ENCODE measurements around the gene EHD1.

The EHD1 gene

DNA sequence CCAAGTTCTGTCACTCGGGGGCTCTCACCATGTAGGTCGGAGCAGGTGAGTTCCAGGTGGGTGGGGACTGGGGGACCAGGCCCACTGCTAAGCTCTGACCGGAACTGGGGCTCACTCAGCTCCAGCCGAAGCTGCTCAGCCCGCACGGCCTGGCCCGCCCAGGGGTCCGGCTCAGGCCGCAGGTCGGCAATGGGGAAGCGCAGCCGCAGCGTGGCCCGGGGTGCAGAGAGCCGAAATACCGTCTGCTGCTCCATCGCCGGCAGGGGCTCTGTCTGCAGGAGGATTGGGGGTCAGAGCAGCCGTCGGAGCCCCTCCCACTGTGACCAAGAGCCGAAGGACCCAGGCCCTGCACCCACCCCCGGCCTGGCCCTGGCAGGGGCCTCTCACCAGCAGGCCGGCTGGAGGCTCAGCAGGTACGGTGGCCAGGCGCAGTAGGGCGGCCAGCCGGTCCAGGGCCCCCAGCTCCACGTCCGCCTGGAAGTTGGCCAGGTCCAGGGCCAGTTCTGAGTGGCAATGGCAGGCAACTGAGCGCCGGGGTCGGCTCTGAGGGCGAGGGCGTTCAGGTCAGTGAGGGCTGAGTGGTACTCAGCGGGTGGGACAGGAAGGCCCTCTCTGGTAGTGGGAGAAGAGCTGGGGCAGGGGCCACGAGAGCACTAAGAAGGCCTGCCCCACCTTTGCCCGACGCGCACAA, 31.4 kb upstream of the EHD1 start:
- DNase-seq: no peak

DNA sequence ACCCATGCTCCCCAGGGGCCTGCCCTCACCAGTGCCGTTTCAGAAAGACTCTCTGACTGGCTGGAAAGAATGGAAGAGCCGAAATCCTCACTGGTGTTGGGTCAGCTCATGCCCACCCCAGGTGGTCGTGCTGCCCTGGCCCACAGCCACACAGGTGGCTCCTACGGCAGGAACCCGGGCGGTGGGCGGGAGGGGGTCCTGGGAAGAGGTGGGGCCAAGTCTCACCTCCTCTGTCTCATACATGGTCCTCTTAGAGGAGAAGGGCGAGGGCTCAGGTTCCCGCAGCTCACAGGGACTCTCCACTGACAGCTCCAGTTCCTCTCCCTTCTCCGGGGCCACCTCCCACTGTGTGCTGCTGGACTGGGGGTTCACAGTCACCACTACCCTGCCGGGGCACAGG, 30.3 kb upstream of the EHD1 start:
- no peak for DNase-seq

DNA sequence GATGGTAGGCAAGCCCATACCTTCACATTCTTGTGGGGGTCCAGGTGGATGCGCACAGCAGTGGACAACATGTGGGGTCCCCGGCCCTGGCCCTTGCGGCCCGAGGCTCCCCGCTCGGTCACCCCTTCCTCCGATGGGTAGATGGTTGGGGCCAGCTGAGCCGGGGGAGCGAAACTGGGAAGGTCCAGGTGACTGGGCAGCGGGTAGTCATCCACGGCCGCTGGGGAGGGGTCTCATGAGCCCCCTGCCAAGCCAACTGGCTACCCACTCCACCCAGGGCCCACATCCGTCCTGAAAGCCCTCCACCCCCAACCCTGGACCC, 27.9 kb upstream of the EHD1 start:
- DNase-seq: no peak

DNA sequence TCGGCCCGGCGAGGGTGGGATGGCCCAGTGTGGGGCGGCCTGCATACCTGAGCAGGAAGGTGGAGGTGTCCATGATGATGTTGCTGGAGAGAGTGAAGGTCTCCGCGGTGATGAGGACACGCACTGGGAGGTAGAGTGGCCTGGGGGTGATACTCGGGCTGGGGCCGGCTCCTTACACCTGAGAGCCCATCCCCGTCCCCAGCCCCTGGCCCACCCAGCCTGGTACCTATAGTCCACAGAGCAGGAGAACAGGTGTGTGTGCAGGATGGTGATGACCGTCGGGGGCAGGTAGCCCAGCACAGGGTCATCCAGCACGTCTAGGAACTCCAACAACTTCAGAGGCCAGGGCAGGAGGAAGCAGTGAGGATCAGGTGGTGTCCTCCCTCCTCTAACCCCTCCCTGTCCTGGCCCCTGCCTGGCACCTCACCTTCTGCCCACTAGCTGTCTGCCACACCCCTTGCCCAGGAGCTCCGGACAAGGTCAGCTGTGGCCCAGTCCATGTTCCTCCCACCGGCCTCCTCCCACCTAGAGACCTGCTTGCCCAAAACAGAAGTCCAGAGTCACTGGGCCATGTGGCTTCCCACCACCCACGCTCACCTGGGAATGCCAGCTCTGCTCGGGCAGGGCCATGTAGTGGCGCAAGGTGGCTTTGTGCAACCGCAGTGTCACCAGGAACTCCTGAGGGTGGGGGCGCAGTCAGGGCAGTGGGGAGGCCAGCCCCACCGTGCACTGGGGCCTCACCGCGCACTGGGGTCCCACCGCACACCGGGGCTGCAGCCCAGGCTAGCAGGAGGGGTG, 27.3 kb upstream of the EHD1 start:
- no peak for DNase-seq

DNA sequence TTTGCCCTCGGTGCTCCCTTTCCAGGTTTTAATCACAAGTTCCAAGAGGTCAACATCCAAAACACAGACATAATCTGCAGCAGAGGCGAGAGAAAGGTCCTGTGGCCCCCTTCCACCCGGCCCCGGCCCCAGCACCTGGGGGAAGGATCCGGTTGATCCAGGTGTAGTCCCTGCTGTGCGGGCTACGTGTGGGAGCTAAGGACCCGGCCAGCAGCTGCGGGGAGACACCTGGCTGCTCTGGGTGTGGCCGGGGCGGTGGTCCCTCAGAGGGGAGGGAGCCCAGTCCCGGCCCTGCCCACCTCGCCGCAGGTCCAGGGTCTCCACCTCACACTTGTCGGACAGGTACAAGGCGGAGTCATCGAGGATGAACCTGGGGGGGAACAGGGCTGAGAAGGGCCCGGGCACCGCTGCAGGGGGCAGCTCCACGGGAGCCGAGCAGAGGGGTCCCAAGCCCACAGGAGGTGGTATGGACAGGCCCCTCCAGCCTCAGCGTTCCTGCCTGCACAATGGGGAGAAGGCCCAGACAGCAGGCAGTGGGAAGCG, 24.9 kb upstream of the EHD1 start:
- no peak for DNase-seq

DNA sequence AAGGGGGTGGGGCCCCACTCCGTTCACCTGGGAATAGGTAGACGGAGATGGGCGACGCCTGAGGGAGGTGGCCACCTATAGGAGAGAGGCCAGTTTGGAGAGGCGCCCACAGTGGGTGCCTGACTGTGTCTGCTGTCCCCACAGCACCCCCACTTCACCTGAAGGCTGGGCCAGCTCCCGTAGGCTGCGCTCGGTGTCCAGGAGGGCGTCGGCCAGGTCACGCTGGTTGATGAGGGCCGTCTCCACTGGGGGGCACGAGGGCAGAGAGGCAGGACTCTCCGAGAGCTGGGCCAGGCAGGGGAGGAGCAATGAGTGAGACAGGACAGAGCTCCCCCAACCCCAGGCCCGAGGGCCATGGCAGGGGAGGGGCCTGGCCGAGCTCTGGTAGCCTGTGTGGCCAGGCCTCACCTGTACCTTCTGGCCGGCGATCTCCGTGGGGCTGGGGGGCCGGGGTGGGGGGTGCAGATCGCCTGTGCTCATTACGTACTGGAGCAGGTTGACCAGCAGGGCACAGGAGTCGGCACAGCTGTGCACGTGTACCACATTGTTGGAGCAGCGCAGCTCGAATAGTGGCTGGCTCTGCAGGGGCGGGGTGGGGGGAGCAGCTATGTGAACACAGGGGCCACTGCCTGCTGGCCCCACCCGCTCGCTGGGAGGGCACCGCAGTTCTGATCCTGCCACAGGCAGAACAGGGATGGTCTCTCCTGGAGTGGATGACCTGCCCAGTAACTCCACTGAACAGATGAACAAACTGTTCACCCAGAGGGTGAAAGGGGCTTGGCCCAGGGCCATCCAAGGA, 23.9 kb upstream of the EHD1 start:
- DNase-seq: no peak

DNA sequence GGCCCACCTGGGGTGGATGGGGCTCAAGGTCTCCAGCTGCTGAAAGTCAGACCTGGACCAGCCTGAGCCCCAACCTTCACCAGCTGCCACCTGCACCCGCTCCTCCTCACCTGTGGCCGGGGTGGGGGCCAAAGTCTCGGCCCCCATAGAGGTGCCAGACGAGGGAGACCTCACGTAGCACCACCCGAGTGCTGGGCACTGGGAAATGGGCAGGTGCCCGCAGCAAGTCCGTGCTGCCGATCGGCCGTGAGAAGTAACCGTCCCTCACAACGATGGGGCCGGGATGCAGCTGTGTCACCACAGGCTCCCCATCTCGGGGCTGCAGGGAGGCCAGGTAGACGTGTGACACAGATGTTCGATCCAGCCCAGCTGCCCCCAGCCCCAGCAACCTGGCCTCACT, 22.4 kb upstream of the EHD1 start:
- DNase-seq: no peak

- no peak for DNase-seq
These were observed 21.9 kb upstream of the EHD1 start for GRCh38 chr11:64900263-64900678.

DNA sequence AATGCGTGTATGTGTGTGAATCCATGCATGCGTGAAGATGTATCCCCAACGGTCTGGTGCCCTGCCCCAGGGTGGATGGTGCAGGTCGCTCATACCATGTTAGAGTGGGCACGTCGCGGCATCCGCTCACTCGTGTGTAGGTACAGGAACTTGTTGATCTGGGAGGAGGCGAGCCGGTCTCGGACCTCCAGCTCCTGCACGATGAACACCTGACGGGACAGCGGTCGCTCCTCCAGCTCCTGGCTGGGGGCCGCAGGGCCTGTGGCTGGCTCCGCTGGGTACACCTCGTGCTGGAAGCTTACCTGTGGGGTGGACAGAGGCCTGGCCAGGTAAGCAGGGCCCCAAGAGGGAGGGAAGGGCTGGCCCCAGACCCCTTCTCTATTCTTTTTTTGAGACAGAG, 20.1 kb upstream of the EHD1 start:
- no peak for DNase-seq

DNA sequence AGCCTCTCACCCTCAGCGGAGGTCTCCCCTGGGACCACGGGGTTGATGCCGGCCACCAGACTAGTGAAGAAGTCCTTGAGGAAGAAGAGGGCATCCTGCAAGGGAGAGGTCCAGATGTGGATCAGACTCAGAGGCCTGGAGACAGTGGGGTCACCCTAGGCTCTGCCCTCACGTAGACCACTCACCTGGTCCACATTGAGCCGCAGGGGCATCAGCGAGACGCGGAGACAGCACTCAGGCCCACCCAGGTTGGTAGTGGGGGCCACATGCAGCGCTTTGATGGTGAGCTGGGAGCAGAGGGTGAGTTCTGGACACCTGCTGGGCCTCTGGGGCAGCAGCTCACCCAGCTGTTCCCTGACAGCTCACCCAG, 19.6 kb upstream of the EHD1 start:
- no peak for DNase-seq

- DNase-seq: no peak
These were observed 19.1 kb upstream of the EHD1 start for GRCh38 chr11:64897381-64898075.

- DNase-seq: no peak
These were observed 18.1 kb upstream of the EHD1 start for GRCh38 chr11:64896448-64897022.

DNA sequence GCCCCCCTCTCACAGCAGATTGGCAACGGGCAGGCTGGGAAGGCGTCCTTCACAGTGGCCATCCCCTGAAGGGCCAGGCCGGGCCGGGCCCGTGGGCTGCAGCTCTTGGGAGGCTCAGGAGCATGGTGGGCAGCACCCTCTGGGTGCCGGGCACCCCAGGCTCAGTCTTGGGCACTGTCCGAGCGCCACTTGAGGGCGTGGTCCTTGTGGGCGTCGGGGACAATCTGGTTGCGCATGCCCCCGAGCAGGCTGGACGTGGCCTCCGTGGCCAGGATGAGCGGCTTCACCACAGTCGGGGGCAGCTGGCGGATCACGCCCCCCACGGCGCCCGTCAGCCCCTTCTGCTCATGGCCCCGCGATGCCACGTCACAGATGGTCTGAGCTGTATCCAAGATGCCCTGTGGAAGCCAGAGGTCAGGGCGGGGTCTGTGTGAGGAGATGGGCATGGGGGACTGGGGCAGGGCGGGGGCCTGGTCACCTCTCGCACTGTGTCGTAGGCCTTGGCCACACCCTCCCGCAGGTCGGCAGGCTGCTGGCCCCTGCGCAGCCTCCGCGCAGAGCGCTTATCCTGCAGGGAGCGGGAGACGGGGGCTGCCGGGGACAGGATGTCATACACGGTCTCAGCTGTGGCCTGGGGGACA, 16.5 kb upstream of the EHD1 start:
- no peak for DNase-seq

GRCh38 chr11:64894070-64894811, 15.8 kb upstream of the EHD1 start:
- DNase-seq: peak; percentile 85

DNA sequence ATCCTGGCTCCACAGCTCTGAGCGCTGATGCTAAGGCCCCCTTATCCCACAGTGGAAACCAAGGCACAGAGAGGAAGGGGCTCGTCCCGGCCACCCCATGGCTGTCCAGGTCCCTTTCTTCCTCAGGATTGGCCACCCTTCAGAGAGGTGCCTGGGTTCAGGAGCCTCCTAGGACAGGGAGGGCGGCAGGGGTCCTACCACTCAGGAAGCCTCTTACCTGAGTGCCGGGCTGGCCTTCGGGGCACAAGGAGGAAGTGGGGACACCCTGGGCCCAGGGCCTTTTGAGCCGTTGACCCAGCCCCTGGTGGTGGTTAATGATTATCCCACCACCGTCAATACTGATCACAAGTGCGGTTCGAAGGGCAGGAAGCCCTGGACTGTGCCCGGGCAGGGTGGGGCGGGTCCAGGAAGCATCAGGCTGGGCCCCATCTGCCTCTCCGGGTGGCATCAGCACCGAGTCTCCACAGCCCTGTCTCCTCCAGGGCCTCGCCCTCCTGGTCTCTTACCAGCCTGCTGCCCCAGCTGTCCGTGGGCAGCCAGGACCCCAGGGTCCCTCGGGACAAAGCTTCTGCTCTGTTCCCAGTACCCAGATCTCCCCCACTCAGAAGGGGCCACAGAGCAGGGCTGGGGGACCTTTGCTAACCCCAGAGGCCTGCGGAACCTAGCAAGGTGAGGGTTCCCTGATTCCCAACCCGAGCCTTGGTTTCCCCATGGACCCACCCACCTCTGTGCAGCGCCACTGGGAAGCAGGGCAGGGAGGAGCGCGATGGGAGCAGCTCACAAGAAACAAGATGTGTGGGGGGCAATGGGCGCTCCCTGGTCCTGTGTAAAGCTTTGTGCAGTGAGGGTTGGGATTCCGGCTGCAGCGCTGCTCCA, 15.0 kb upstream of the EHD1 start:
- no peak for DNase-seq

DNA sequence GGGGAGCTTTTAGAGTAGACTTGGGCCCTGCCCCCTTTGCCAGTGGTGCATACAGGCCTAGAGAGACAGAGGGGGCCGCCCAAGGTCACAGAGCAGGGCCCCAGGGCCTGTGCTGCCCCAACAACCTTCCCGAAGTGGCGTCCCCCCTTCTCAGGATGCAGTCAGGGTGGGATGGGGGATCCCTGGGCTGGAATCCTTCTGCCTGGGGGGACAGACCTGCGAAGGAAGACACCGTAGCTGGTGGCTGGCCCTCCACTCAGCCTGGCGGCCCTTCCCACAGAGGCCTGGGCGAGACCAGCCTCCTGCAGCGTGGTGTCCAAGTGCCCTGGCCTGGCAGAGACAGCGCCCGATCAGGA, 14.4 kb upstream of the EHD1 start:
- no peak for DNase-seq

DNA sequence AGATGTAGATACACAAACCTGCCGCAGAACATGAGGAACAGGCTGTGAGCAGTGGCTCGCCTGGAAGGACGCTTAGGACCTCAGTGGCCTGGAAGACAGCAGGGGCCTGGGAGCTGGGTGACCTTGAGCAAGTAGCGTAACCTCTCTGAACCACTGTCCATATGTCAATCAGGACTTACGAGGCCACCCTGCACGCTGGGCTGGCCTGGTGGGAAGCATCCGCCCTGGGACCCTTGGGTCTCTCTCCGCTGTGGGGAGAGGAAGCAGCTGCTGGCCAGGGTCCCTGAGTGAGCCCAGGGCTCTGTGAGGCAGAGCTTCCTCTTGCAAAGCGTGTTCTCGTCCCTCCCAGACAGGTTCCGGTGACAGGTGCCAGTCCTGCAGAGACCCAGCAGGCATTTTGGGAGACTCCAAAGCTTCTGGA, 14.0 kb upstream of the EHD1 start:
- DNase-seq: no peak

- no peak for DNase-seq
These were observed 13.5 kb upstream of the EHD1 start for GRCh38 chr11:64891880-64892279.

DNA sequence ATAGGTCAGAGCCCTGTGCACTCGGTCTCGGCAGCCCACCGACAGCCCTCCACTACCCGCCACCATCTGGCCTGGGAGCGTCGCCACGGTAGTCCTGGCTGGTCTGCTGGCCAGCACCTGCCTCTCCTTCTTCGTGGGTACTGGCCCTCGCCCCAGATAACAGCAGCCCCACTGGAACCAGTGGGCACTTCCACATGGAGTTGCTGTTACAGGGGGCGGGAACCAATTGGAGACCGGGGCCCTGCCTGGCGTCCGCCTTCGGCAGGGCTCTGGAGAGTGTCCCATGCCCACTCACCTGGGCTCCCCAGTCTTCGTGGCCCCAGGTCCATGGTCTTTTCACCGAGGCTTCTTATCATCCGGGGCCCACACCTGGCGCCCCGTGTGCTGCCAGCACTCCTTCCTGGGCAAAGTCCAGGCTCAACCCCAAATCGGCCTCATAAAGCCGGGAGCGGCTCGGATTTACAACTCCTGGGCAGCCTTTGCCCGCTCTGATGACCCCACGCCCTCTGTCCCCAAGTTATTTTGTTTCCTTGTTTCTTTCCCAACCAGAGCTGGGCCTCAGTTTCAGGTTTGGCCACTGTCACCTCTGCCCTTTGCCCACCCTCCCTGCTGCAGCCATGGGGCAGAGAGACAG, 12.9 kb upstream of the EHD1 start:
- DNase-seq: no peak

DNA sequence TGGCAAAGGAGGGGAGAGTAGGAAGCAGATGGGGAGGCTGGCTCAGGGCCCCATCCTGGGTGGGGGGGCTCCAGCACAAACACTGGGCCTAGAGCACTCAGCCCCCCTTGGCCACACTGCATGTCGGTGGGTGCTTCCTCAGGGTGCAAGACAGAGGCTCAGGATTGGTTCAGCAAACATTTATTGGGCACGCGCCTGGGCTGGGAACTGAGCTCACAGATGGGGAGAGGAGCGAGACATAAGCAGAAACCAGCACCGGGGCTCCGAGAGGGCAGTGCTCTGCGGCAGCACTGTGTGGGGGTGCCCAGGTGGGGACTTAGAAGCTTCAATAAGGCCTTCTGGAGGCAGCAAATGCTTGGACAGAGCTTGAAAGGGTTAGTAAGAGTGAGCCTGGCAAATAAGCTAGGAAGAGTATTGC, 12.1 kb upstream of the EHD1 start:
- DNase-seq: no peak

All from femur (tissue), 1 donor.